Progenitor cell of endocrine pancreas (in vitro differentiated cells): ENCODE results near the gene MGAT4B. TPM values are rescaled to one million over a fixed set of nuclear protein-coding genes. Genes with fewer than 3 reads are reported as not detected.

Experiments
- DNase-seq: peaks from one replicate; pipeline ENCODE4 v3.0.0; 2021; ENCODE audit warnings: low spot score; ENCODE audit not compliant: unreplicated experiment
- H3K27ac Mint-ChIP-seq: 2 replicates; pipeline ENCODE4 v1.8.0; 2021; ENCODE audit warnings: mild to moderate bottlenecking, moderate library complexity, mixed read lengths
- H3K27me3 Mint-ChIP-seq: 2 replicates; pipeline ENCODE4 v1.8.0; 2021; ENCODE audit warnings: mixed read lengths
- H3K36me3 Mint-ChIP-seq: 2 replicates; pipeline ENCODE4 v1.8.0; 2022; ENCODE audit warnings: mixed read lengths; ENCODE audit not compliant: insufficient read depth
- H3K4me1 Mint-ChIP-seq: 2 replicates; pipeline ENCODE4 v1.8.0; 2021; ENCODE audit warnings: low read depth, mixed read lengths
- H3K4me3 Mint-ChIP-seq: 2 replicates; pipeline ENCODE4 v1.8.0; 2021; ENCODE audit warnings: low read depth, mild to moderate bottlenecking, moderate library complexity, mixed read lengths
- H3K9me3 Mint-ChIP-seq: 2 replicates; pipeline ENCODE4 v1.8.0; 2021; ENCODE audit warnings: low read depth, mixed read lengths
- CTCF ChIP-seq: fragments of 200-600 bp; sonication (generic); IDR thresholded peaks from one replicate; pipeline ENCODE4 v1.5.0; 2021; ENCODE audit warnings: antibody characterized with exemption, mild to moderate bottlenecking; ENCODE audit not compliant: unreplicated experiment
- total RNA-seq: library from RNA; stranded (reverse); gene quantifications from 2 replicates; pipeline ENCODE4 v1.2.1, GENCODE V29; 2021

MGAT4B gene
- total RNA-seq, 1 donor from 2014 or later = 159 TPM

DNA sequence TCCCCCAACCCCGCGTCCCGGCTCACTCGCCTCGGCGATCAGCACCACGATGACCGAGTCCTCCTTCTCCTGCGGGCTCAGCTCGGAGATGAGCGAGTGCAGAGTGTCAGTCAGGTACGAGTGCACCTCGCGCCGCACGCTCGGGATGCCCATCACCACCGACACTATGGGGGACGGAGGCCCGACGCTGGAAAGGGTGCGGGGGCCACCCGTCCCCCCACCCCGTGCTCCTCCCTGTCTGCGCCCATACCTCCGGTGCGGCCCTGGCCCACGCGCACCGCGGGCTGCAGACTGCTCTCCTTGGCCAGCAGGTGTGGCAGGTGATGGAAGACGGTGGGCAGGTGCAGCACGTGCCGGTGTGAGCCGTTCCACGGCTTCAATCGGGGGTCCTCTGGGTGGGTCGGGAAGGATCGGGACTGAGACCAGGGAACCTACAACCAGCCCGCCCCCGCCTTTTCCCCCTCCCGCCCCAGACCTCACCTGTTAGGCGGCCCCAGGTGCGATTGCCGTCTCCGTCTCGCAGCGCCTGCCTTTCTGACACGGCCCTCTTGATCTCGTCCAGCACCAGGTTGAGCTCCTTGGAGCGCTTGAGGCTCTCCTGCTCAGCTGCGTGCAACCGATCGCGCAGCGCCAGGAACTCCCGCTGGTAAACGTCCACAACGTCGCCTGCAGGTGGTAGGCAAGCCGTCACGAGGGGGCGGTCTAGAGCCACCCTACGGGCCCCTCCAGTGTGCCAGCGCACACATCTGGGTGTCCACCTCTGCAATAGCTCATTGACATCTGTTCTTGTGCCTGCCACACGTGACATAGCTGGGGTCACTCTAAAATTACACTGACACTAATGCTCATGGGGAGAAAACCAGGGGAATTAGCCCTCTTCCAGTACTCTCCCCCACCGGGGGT lies 5.1 kb downstream of the MGAT4B start:
- peak; percentile 66 for DNase-seq

DNA sequence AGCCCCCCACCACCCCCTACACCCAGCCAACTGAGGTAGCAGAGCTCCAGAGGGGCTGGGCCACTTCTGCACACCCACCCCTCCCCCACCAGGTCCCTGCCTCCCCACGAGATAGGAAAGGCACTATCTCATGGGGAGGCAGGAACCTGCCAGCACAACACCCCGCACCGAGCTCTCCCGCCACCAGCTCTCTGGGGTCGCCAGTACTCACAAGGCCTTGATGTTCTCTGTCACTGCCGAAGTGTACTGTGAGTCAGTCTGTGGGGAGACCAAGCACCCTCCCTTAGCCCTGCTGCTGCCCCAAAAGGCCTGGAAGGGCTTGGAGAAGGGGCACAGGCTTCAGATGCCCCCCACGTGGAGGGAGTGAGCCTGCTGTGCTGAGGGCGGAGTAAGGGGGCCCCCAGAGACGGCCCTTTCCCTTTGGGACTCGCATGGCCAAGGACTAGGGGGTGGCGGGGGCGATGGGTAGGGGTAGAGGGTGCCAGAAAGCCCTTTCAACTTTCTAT lies 5.9 kb downstream of the MGAT4B start:
- Mint-ChIP-seq H3K4me1 (peaks cover 15% of the 10 kb centered on the region), H3K27me3 (no peaks in the 10 kb centered on the region), H3K27ac (no peak overlapping the region), H3K36me3 (peaks cover 14% of the 10 kb centered on the region), H3K4me3 (no peak overlapping the region), H3K9me3 (no peaks in the 10 kb centered on the region)
- no peak for TF ChIP-seq CTCF
- DNase-seq = no peak

More for the DNA sequence above, 5.1 kb downstream of the MGAT4B start:
- no peaks in the 10 kb centered on the region for H3K27me3 Mint-ChIP-seq
- H3K9me3 Mint-ChIP-seq = no peaks in the 10 kb centered on the region
- no peak overlapping the region for H3K27ac Mint-ChIP-seq
- H3K4me3 Mint-ChIP-seq = no peak overlapping the region
- peaks cover 15% of the 10 kb centered on the region for H3K4me1 Mint-ChIP-seq
- peaks cover 14% of the 10 kb centered on the region for H3K36me3 Mint-ChIP-seq
- TF ChIP-seq CTCF = peak; percentile 71

DNA sequence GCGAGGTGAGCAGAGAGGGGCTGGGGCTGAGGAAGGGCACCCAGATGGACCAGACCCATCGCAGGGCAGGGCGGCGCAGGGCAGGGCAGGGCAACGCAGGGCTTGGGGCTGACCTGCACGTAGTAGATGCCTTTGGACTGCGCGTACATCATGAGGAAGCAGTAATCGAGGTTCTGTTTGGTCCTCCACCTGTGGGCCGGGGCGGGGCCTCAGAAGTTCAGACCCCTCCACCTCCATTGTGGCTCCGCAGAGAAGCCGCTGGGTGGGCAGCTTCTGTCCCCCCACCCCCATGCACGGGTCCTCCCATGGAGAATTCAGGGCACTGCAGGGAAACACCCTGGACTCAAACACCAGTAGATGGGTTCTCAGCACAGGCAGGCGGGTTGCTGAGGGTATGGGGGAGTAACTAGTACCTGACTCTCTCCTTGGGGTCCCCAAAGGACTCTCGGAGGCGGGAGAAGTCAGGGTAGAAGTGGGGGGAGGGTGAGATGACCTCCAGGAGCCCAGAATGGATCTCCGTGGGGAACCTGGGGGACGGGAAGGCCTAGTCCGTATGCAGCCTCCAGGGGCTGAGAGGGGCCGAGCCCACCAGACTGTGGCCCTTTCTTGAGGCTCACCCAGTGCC lies 6.5 kb downstream of the MGAT4B start:
- no peak for TF ChIP-seq CTCF
- H3K27ac Mint-ChIP-seq = no peak overlapping the region
- H3K4me1 Mint-ChIP-seq = peaks cover 12% of the 10 kb centered on the region
- H3K27me3 Mint-ChIP-seq = no peaks in the 10 kb centered on the region
- H3K4me3 Mint-ChIP-seq = no peak overlapping the region
- H3K36me3 Mint-ChIP-seq = peaks cover 14% of the 10 kb centered on the region
- DNase-seq = no peak
- H3K9me3 Mint-ChIP-seq = no peaks in the 10 kb centered on the region

- TF ChIP-seq CTCF = no peak
- no peaks in the 10 kb centered on the region for H3K27me3 Mint-ChIP-seq
- H3K4me3 Mint-ChIP-seq = no peak overlapping the region
- no peak for DNase-seq
- H3K4me1 Mint-ChIP-seq = peaks cover 8% of the 10 kb centered on the region
- no peak overlapping the region for H3K27ac Mint-ChIP-seq
- H3K36me3 Mint-ChIP-seq = peaks cover 14% of the 10 kb centered on the region
- no peaks in the 10 kb centered on the region for H3K9me3 Mint-ChIP-seq
These were observed 7.1 kb downstream of the MGAT4B start for GRCh38 chr5:179799644-179799973.

GRCh38 chr5:179798771-179799643 lies 7.7 kb downstream of the MGAT4B start:
- TF ChIP-seq CTCF = no peak
- peaks cover 5% of the 10 kb centered on the region for H3K4me1 Mint-ChIP-seq
- no peak overlapping the region for H3K27ac Mint-ChIP-seq
- DNase-seq = no peak
- H3K36me3 Mint-ChIP-seq = peaks cover 14% of the 10 kb centered on the region
- H3K27me3 Mint-ChIP-seq = no peaks in the 10 kb centered on the region
- no peak overlapping the region for H3K4me3 Mint-ChIP-seq
- no peaks in the 10 kb centered on the region for H3K9me3 Mint-ChIP-seq
